ENCODE measurements around the gene BEAN1.

DNA sequence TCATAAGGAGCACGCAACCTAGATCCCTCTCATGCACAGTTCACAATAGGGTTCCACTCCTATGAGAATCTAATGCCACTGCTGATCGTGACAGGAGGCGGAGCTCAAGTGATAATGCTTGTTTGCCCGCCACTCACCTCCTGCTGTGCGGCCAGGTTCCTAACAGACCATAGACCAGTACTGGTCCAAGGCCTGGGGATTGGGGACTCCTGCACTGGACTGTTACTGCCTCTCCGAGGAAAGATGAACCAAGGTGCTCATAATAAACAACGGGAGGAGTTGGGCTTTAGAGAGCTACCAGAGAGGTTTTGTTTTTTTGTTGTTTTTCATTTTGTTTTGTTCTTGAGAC, 64.6 kb downstream of the BEAN1 start:
- TF ChIP-seq POLR2A (IDR thresholded peaks at IDR 0.05) (no peak), POLR2AphosphoS5 (IDR thresholded peaks at IDR 0.05) (no peak)
- TF ChIP-seq, protein P1, sequence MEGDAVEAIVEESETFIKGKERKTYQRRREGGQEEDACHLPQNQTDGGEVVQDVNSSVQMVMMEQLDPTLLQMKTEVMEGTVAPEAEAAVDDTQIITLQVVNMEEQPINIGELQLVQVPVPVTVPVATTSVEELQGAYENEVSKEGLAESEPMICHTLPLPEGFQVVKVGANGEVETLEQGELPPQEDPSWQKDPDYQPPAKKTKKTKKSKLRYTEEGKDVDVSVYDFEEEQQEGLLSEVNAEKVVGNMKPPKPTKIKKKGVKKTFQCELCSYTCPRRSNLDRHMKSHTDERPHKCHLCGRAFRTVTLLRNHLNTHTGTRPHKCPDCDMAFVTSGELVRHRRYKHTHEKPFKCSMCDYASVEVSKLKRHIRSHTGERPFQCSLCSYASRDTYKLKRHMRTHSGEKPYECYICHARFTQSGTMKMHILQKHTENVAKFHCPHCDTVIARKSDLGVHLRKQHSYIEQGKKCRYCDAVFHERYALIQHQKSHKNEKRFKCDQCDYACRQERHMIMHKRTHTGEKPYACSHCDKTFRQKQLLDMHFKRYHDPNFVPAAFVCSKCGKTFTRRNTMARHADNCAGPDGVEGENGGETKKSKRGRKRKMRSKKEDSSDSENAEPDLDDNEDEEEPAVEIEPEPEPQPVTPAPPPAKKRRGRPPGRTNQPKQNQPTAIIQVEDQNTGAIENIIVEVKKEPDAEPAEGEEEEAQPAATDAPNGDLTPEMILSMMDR (IDR thresholded peaks at IDR 0.05): no peak
